GM12892 (cell line): ENCODE measurements around the gene C1QL1.

Experiments used
- POLR2A ChIP-seq: IDR thresholded peaks from 2 replicates; pipeline ENCODE4 v1.6.1; 2011; ENCODE audit warnings: low read depth, low read length, control low read depth
- POLR2AphosphoS5 ChIP-seq: IDR thresholded peaks from 2 replicates; pipeline ENCODE4 v1.6.1; 2011; ENCODE audit warnings: low read depth, low read length, control low read depth
- TAF1 ChIP-seq: IDR thresholded peaks from 2 replicates; pipeline ENCODE4 v1.6.1; 2011; ENCODE audit warnings: low read depth, mild to moderate bottlenecking, control low read depth, low read length, borderline replicate concordance

DNA sequence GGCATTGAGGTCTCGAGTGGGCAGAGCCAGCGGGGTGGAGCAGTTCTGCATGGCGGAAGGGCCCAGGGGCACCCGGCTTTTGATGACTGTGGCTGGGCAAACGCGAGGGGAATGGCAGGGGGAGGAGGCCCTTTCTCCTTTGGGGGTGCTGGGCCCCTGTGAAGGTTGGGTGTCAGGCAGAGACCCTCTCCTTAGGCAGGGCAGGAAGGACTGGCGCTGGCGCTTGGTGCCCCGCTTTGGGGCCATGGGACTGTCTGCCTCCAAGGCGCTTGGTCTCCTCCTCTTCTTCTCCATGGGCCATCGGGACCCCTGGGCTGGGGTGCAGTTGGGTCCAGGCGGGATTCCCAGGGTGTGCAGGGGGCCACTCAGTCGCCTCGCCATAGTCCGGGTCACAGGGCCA is 40.0 kb downstream of the C1QL1 start:
- TF ChIP-seq POLR2A, result no peak
- TF ChIP-seq POLR2AphosphoS5, result no peak
- no peak for TF ChIP-seq TAF1
